B cell (primary cell): ENCODE results near the gene TMEM109. TPM values are rescaled to one million over a fixed set of nuclear protein-coding genes. Genes with fewer than 3 reads are reported as not detected.

Experiments
- ATAC-seq: fragments of 200-7000 bp; cut with Tn5 transposase; one replicate; pipeline ENCODE4 v1.10.0; 2021; ENCODE audit warnings: low read depth, mild to moderate bottlenecking, moderate number of reproducible peaks, moderate library complexity
- CTCF ChIA-PET: fragments of 350-600 bp; sonication (Branson Sonifier 250); formaldehyde crosslinking; loops from one replicate; lab custom pipeline; 2021; ENCODE audit warnings: antibody characterized with exemption, inconsistent platforms; lab: Charles Lee
- POLR2A ChIA-PET: fragments of 350-600 bp; sonication (Branson Sonifier 250); formaldehyde crosslinking; loops from one replicate; lab custom pipeline; 2021; ENCODE audit warnings: antibody characterized with exemption; lab: Charles Lee
- DNase-seq: peaks from one replicate; pipeline ENCODE4 v3.0.0; 2013
- H2AFZ ChIP-seq: 2 replicates; pipeline ENCODE4 v1.6.1; 2012; ENCODE audit warnings: mild to moderate bottlenecking, low read depth, low read length; ENCODE audit not compliant: insufficient read depth, poor library complexity, severe bottlenecking
- H3K27ac ChIP-seq, 2 donors: 1 replicate in 1 of 2; 2 replicates in 1 of 2; pipeline ENCODE4 v1.5.1; 2012 to 2013; ENCODE audit warnings: low read length in 2 of 2, mild to moderate bottlenecking in 2 of 2, moderate library complexity in 1 of 2
- H3K27me3 ChIP-seq, 4 experiments: fragments of 200-600 bp in 1 of 4; sonication (generic) in 1 of 4; replicated peaks in 1 of 4; 1 replicate in 2 of 4; 2 replicates in 2 of 4; pipeline versions ENCODE4 v1.6.1 to v1.7.0; 2013 to 2016; ENCODE audit warnings: low read length in 3 of 4, mild to moderate bottlenecking in 2 of 4, mixed read lengths in 1 of 4, moderate library complexity in 1 of 4; ENCODE audit not compliant: insufficient read depth in 4 of 4, control insufficient read depth in 3 of 4; ENCODE audit errors: control extremely low read depth in 1 of 4
- H3K36me3 ChIP-seq, 2 experiments: replicated peaks in 1 of 2; 1 replicate in 1 of 2; 2 replicates in 1 of 2; pipeline versions ENCODE4 v1.6.1 to v1.7.1; 2013; ENCODE audit warnings: low read length in 1 of 2; ENCODE audit not compliant: insufficient read depth in 2 of 2, control insufficient read depth in 1 of 2; ENCODE audit errors: control extremely low read depth in 1 of 2, extremely low read depth in 1 of 2
- H3K4me1 ChIP-seq, 2 donors: fragments of 200-600 bp in 1 of 2; sonication (generic) in 1 of 2; 1 replicate in 1 of 2; 2 replicates in 1 of 2; pipeline versions ENCODE4 v1.5.1 to v1.6.1; 2013 to 2017; ENCODE audit warnings: low read length in 2 of 2; ENCODE audit not compliant: control insufficient read depth in 2 of 2, insufficient read depth in 2 of 2
- H3K4me2 ChIP-seq: replicated peaks from 2 replicates; pipeline ENCODE3; 2012; ENCODE audit warnings: mild to moderate bottlenecking, low read depth, low read length; ENCODE audit not compliant: poor library complexity, severe bottlenecking
- H3K4me3 ChIP-seq, 5 experiments: fragments of 200-600 bp in 1 of 5; sonication (generic) in 1 of 5; 1 replicate in 3 of 5; 2 replicates in 2 of 5; pipeline versions ENCODE4 v1.5.1 to v1.7.0; 2011 to 2016; ENCODE audit warnings: low read length in 4 of 5, mild to moderate bottlenecking in 4 of 5, low read depth in 2 of 5, control low read depth in 1 of 5, moderate library complexity in 1 of 5; ENCODE audit not compliant: insufficient read depth in 1 of 5; ENCODE audit errors: control extremely low read depth in 1 of 5, extremely low read depth in 1 of 5
- H3K79me2 ChIP-seq: fragments of 200-600 bp; sonication (generic); one replicate; pipeline ENCODE4 v1.6.0; 2016; ENCODE audit warnings: low read length; ENCODE audit not compliant: control insufficient read depth, insufficient read depth
- H3K9ac ChIP-seq: fragments of 200-600 bp; sonication (generic); 2 replicates; pipeline ENCODE4 v1.6.1; 2017; ENCODE audit warnings: mild to moderate bottlenecking, low read length, moderate library complexity
- H3K9me3 ChIP-seq, 3 donors: one replicate each; pipeline versions ENCODE4 v1.6.1 to v1.7.1; 2013; ENCODE audit warnings: low read length in 2 of 3; ENCODE audit not compliant: control insufficient read depth in 2 of 3, insufficient read depth in 1 of 3; ENCODE audit errors: control extremely low read depth in 1 of 3
- H4K20me1 ChIP-seq: 2 replicates; pipeline ENCODE4 v1.6.0; 2012; ENCODE audit warnings: mild to moderate bottlenecking, low read length; ENCODE audit not compliant: insufficient read depth, control insufficient read depth, poor library complexity, severe bottlenecking
- H3K27ac Mint-ChIP-seq: one replicate; pipeline ENCODE4 v1.8.0; 2021; ENCODE audit warnings: mixed read lengths
- H3K27me3 Mint-ChIP-seq: one replicate; pipeline ENCODE4 v1.8.0; 2021; ENCODE audit warnings: mixed read lengths
- H3K4me1 Mint-ChIP-seq: one replicate; pipeline ENCODE4 v1.8.0; 2021; ENCODE audit warnings: mixed read lengths
- H3K4me3 Mint-ChIP-seq: one replicate; pipeline ENCODE4 v1.8.0; 2021; ENCODE audit warnings: mixed read lengths
- H3K9me3 Mint-ChIP-seq: one replicate; pipeline ENCODE4 v1.8.0; 2022; ENCODE audit warnings: mixed read lengths; ENCODE audit not compliant: insufficient read depth
- CTCF ChIP-seq: fragments of 200-600 bp; IDR thresholded peaks from one replicate; pipeline ENCODE4 v1.8.0; 2022; ENCODE audit warnings: antibody characterized with exemption, mild to moderate bottlenecking
- EZH2 ChIP-seq: IDR thresholded peaks from 2 replicates; pipeline ENCODE4 v1.6.1; 2012; ENCODE audit warnings: borderline replicate concordance, low read depth, mild to moderate bottlenecking, moderate library complexity, low read length; ENCODE audit not compliant: insufficient read depth, poor library complexity, severe bottlenecking
- WGBS: methylation state at CpG from one replicate; pipeline ENCODE4 v1.1.5; 2013; ENCODE audit warnings: missing lambda C conversion rate; ENCODE audit not compliant: insufficient coverage; 5-methylcytosine and 5-hydroxymethylcytosine counted together
- intact Hi-C: fragments of 100-400 bp; cut with micrococcal nuclease; formaldehyde crosslinking; loops from one replicate; pipeline ENCODE4 v1.10.0; 2022
- polyA plus RNA-seq: library from polyadenylated mRNA; depleted of rRNA; stranded (reverse); fragments of >200 nt; gene quantifications from 2 replicates; pipeline ENCODE4 v1.2.3, GENCODE V29; 2012
- total RNA-seq, 2 donors: library from RNA; stranded (reverse); fragments of 120-200 nt in 1 of 2; gene quantifications; 1 replicate in 1 of 2; 2 replicates in 1 of 2; pipeline versions ENCODE4 v1.2.3 to v1.2.4, GENCODE V29; 2013 to 2022

TMEM109 gene
- total and polyA plus RNA-seq, 2 donors (not counting 1 experiment from before 2014, with no cell fraction given), result 32.0 to 99.4 TPM

GRCh38 chr11:60899046-60899936 is 14.7 kb upstream of the TMEM109 start:
- Histone ChIP-seq H3K4me2 (no peak overlapping the region), H2AFZ (no peak overlapping the region), H3K9me3 (no peaks in the 10 kb centered on the region), H3K27me3 (no peaks in the 10 kb centered on the region), H3K9ac (no peak overlapping the region), H3K4me1 (peaks cover 0 to 3% of the 10 kb centered on the region in 2 donors), H3K79me2 (peaks cover 31% of the 10 kb centered on the region), H4K20me1 (peaks cover 38% of the 10 kb centered on the region), H3K4me3 (no peak overlapping the region), H3K36me3 (peaks cover 3 to 93% of the 10 kb centered on the region in 2 experiments), H3K27ac (no peak overlapping the region)
- no peak overlapping the region for H3K4me3 Mint-ChIP-seq
- peaks cover 10% of the 10 kb centered on the region for H3K4me1 Mint-ChIP-seq
- WGBS, result 86% methylated on average over 7 of the region's 12 CpGs
- no peaks in the 10 kb centered on the region for H3K9me3 Mint-ChIP-seq
- CTCF ChIA-PET, result interaction anchor here (0.6 to 10.2 kb wide), 24 partner anchors 8 to 634 kb away, joined by 3 to 129 read pairs (median 5); partner anchors contain the start of genes PTGDR2 and TMEM109
- POLR2A ChIA-PET, result interaction anchor here (1.0 kb wide), 1 partner anchor 68 kb away, joined by 4 read pairs; no protein-coding TSS in a partner anchor
- peak; percentile 78 for ATAC-seq
- no peak overlapping the region for H3K27ac Mint-ChIP-seq
- intact Hi-C loops, result loop anchor here (1.0 kb wide), 3 partner anchors 68 to 288 kb away; no protein-coding TSS in a partner anchor
- TF ChIP-seq CTCF (peak; percentile 97), EZH2 (no peak)
- peak; percentile 69 for DNase-seq
- no peaks in the 10 kb centered on the region for H3K27me3 Mint-ChIP-seq
